ENCODE measurements around the gene ZDHHC22.
A peak's percentile ranks its signal among the peaks of the same experiment; 100 is the strongest.
"Not testable (repeated sequence)": the region's sequence is repeated elsewhere in the genome, so short reads cannot be mapped to it uniquely, and the experiment has no call there.

ZDHHC22 gene

GRCh38 chr14:77141214-77142004, at the start of gene ZDHHC22:
ZDHHC22 (minus strand) TSS chr14:77141791; CDS start chr14:77139738, 2,053 bp downstream.
- DNase-seq (ENCODE audit: low spot score), result peak; percentile 90

- no peak for DNase-seq (ENCODE audit: low spot score)
Observed at GRCh38 chr14:77190977-77191376, 49.4 kb upstream of the ZDHHC22 start.

GRCh38 chr14:77189479-77189878, 47.9 kb upstream of the ZDHHC22 start:
- DNase-seq (ENCODE audit: low spot score), result no peak

GRCh38 chr14:77187649-77188012, 46.0 kb upstream of the ZDHHC22 start:
- DNase-seq (ENCODE audit: low spot score), result no peak

- DNase-seq (ENCODE audit: low spot score), result peak; percentile 6
Observed at GRCh38 chr14:77186911-77187648, 45.5 kb upstream of the ZDHHC22 start.

GRCh38 chr14:77185093-77185465, 43.5 kb upstream of the ZDHHC22 start:
- no peak for DNase-seq (ENCODE audit: low spot score)

- DNase-seq (ENCODE audit: low spot score), result peak; percentile 1
Observed at GRCh38 chr14:77184396-77185092, 43.0 kb upstream of the ZDHHC22 start.

GRCh38 chr14:77183896-77184295, 42.3 kb upstream of the ZDHHC22 start:
- DNase-seq (ENCODE audit: low spot score), result no peak

GRCh38 chr14:77181603-77182437, 40.2 kb upstream of the ZDHHC22 start, which contains the start of gene TMEM63C:
TMEM63C (plus strand) TSS chr14:77181798; CDS start chr14:77218814, 37,016 bp downstream.
- peak; percentile 96 for DNase-seq (ENCODE audit: low spot score)

- DNase-seq (ENCODE audit: low spot score), result peak; percentile 1
Observed at GRCh38 chr14:77180726-77181602, 39.4 kb upstream of the ZDHHC22 start.

- no peak for DNase-seq (ENCODE audit: low spot score)
Observed at GRCh38 chr14:77178656-77179055, 37.1 kb upstream of the ZDHHC22 start.

- no peak for DNase-seq (ENCODE audit: low spot score)
Observed at GRCh38 chr14:77177702-77178101, 36.1 kb upstream of the ZDHHC22 start.

- no peak for DNase-seq (ENCODE audit: low spot score)
Observed at GRCh38 chr14:77175843-77176242, 34.3 kb upstream of the ZDHHC22 start.

GRCh38 chr14:77173911-77174617, 32.5 kb upstream of the ZDHHC22 start:
- DNase-seq (ENCODE audit: low spot score), result not testable (repeated sequence)

- DNase-seq (ENCODE audit: low spot score), result no peak
Observed at GRCh38 chr14:77172916-77173315, 31.3 kb upstream of the ZDHHC22 start.

GRCh38 chr14:77170045-77170444, 28.5 kb upstream of the ZDHHC22 start:
- no peak for DNase-seq (ENCODE audit: low spot score)

GRCh38 chr14:77161011-77161410, 19.4 kb upstream of the ZDHHC22 start:
- DNase-seq (ENCODE audit: low spot score), result peak; percentile 1

GRCh38 chr14:77158882-77159255, 17.3 kb upstream of the ZDHHC22 start:
- DNase-seq (ENCODE audit: low spot score), result no peak

GRCh38 chr14:77158175-77158881, 16.7 kb upstream of the ZDHHC22 start:
- peak; percentile 38 for DNase-seq (ENCODE audit: low spot score)
